Stomach (tissue), 4 donors: ENCODE measurements around the gene MAB21L4.

Experiments
- CTCF ChIP-seq, 7 experiments: fragments of 450-650 bp in 4 of 7; fragments of 200-600 bp in 3 of 7; sonication (generic) in 3 of 7; IDR thresholded peaks; one replicate each; pipeline ENCODE4 v1.5.1; 2016 to 2019; ENCODE audit warnings: antibody characterized with exemption in 7 of 7, control low read depth in 2 of 7, mild to moderate bottlenecking in 1 of 7
- POLR2A ChIP-seq, 4 donors: fragments of 450-650 bp; IDR thresholded peaks; one replicate each; pipeline ENCODE4 v1.6.1; 2016; ENCODE audit warnings: antibody characterized with exemption in 4 of 4, control low read depth in 2 of 4, mild to moderate bottlenecking in 1 of 4, moderate library complexity in 1 of 4
- POLR2AphosphoS5 ChIP-seq, 3 donors: sonication (generic); formaldehyde crosslinking; IDR thresholded peaks; one replicate each; pipeline ENCODE4 v1.6.1; 2016; ENCODE audit warnings: antibody characterized with exemption in 3 of 3

DNA sequence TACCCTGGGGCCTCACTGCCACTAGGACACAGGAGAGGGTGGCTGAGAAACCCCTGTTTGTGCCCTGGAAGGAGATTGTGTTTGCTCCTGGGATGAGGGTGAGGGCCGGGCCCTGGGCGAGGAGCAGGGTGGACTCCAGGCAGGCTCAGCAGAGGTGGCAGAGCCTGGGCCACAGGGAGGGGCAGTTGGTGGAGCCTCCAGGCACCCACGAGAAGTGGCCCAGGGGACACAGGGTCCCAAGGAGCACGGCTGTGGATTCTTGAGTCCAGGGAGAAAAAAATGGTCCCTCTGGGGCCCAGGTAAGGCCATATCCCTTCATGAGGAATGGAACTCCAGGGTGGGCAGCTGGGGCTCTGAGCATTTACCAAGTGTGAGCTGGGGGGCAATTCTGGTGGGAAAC lies 8.3 kb downstream of the MAB21L4 start:
- TF ChIP-seq POLR2AphosphoS5 (IDR thresholded peaks at IDR 0.05) = no peak
- TF ChIP-seq CTCF (IDR thresholded peaks at IDR 0.05) = no peak
- no peak for TF ChIP-seq POLR2A (IDR thresholded peaks at IDR 0.05)
